Sciatic nerve (tissue), 2 donors: ENCODE data around the gene VEZT. TPM values are rescaled to one million over a fixed set of nuclear protein-coding genes. Genes with fewer than 3 reads are reported as not detected.

ENCODE experiments used
- ATAC-seq: fragments of 200-7000 bp; cut with Tn5 transposase; one replicate; pipeline ENCODE4 v1.9.1; 2020; ENCODE audit warnings: mild to moderate bottlenecking, moderate library complexity
- DNase-seq: peaks from one replicate; pipeline ENCODE4 v3.0.0-alpha.2; 2020; ENCODE audit warnings: low spot score
- intact Hi-C: fragments of 100-400 bp; cut with DNase I; formaldehyde crosslinking; loops from one replicate; pipeline ENCODE4 v1.14.2; 2022
- total RNA-seq: library from RNA; stranded (reverse); fragmentation: NEBNext Ultra II Directional; extraction: Animal tissue kit (Norgen Biotek cat#: 25700); gene quantifications from one replicate; pipeline ENCODE4 v1.2.1, GENCODE V29; 2021
- donor health status: DM: no; HTN: no; CAD: no.
- donor health status: DM: no; HTN: no; CAD: no.

VEZT gene
- total RNA-seq, 1 donor from 2014 or later = 71.6 TPM

DNA sequence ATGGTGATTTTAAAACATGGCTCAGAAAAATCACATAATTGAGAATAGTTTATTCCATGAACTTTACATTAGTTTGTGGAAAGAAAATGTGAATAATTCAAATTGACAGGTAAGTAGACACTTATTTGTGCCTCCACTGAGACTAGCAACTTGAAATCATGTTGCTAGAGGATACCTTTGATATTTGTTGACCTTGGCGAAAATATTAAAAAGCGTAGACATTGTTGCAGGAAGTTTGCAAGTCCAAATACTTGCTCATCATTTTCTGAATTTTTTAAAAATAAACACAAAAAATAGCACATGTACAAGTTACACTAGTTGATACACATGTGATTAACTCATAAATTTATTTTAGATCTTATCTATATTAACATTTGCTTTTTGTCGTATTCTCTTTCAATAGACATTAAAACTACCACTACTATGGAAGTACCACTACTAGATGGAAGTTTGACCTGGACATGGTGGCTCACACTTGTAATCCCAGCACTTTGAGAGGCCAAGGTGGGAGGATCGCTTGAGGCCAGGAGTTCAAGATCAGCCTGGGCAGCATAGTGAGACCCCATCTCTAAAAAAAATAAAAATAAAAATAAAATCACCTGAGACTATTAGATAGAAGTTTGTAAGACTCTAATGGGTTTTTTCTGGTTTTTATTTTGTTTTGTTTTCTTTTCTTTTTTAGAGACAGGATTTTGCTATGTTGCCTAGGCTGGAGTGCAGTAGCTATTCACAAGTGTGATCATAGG, 24.3 kb downstream of the VEZT start:
- intact Hi-C loops = no loop called here
- no peak for DNase-seq

DNA sequence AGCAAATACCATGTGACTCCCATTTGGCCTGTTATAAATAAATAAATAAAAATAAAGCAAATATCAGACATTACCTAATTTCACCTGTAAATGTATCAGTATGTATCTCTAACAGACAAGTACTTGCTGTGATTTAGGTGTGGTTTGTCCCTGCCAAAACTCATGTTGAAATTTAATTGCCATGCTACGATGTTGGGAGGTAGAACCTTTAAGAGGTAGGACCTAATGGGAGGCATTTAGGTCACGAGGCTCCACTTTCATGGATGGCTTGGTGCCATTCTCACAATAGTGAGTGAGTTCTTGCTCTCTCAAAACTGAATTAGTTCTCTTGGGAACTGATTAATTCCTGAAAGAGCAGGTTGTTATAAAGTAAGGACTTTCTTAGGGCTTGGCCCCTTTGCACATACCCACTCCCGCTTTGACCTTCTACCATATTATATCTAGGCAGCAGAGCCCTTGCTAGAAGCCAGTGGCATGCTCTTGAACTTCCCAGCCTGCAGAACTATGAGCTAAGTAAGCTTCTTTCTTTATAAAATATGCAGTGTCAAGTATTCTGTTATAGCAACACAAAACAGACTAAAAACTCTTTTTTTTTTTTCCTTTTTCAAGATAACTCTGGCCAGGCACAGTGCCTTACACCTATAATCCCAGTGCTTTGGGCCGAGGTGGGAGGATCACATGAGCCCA, 26.0 kb downstream of the VEZT start:
- intact Hi-C loops = no loop called here
- no peak for ATAC-seq
- DNase-seq = no peak

More for the DNA sequence above, 24.3 kb downstream of the VEZT start:
- ATAC-seq = no peak

- no peak for ATAC-seq
- intact Hi-C loops = no loop called here
- no peak for DNase-seq
Measured at GRCh38 chr12:95244350-95244749, 26.7 kb downstream of the VEZT start.

DNA sequence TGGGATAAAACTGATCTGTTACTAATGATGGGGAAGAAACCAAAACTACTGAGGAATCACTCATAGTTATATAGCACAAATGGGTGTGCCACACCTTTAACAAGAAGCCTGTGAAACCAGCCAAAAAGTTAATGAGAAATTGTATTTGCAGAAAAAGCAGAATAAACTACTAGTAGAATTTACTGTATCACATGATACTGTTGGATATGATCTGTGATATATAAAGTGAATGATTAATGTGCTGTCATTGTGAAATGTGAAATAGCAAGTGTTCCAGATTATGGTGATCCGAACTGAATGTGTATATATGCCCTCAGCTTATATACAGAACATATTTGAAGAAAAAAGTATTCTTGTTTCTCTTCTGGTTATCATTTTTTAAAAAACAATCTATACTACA, 30.5 kb downstream of the VEZT start:
- ATAC-seq (no peak), DNase-seq (no peak)
- intact Hi-C loops = no loop called here

DNA sequence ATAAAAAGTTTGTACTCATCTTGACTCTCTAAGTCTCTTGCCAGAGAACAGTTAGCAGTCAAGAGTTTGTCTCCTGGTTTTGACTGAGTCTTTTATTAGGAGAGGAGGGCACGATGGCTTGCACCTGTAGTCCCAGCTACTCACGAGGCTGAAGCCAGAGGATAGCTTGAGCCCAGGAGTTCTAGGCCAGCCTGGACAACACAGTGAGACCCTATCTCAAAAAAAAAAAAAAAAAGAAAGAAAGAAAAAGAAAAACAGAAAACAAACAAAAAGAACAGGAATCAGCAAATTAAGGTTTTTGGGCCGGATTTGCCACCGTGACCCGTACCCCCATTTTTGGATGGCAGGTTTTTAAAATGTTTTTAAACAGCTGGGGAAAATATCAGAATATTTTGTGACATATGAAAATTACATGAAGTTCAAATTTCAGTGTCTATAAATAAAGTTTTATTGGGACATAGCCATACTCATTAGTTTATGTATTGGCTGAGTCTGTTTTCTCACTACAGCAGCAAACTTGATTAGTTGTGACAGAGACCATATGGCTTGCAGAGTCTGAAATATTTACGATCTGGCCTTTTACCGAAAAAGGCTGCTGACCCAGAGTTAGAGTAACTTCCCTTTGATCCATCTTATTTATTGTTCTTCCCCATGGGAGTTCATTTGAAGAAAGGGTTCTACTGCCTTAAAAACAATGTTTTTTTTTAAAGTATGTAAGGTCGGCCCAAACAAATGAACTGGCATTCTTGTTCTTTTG, 31.2 kb downstream of the VEZT start:
- ATAC-seq (no peak), DNase-seq (no peak)
- intact Hi-C loops = no loop called here

- no peak for ATAC-seq
- no peak for DNase-seq
- intact Hi-C loops = no loop called here
Measured at GRCh38 chr12:95253386-95253785, 35.8 kb downstream of the VEZT start.

DNA sequence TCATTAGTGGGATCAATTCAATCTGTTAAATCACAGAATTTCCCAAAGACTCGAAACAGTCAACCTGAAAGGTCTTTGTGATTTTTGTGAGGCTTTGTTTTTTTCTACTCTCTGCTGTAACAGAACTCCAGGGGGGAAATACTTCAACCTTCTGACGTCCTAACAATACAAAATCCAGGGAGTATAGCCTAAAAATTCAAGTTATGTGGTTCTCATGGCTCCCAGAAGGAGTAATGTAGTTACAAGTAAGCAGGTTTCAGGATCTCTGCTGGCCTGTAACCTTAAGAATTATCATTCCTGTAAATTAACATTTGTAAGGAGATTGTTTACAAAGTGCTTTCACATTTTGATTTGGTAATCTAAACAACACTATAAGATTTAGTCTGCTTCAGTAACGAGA, 39.9 kb downstream of the VEZT start:
- intact Hi-C loops = no loop called here
- DNase-seq = no peak
- no peak for ATAC-seq

- intact Hi-C loops = no loop called here
- DNase-seq = no peak
- ATAC-seq = no peak
Measured at GRCh38 chr12:95258151-95258550, 40.5 kb downstream of the VEZT start.

DNA sequence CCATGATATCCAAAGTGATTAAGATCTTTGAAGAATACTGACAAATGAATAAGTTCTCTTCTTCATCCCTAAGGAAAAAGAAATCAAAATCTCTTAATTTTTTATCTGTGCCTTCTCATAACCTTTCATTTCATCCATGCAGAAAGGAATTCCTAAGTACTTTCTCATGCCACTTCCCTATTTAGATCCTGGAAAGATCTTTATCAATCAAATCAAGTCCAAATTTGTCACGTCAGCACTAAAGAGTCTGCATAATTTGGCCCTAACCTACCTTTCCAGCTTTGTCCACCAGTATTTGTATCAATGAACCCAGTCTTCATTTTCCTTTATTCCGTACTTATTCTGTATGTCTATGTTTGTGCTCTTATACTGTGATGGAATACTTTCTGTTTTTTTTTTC, 41.2 kb downstream of the VEZT start:
- intact Hi-C loops = no loop called here
- no peak for ATAC-seq
- DNase-seq = no peak

- no peak for DNase-seq
- intact Hi-C loops = no loop called here
- no peak for ATAC-seq
Measured at GRCh38 chr12:95259368-95259767, 41.8 kb downstream of the VEZT start.

DNA sequence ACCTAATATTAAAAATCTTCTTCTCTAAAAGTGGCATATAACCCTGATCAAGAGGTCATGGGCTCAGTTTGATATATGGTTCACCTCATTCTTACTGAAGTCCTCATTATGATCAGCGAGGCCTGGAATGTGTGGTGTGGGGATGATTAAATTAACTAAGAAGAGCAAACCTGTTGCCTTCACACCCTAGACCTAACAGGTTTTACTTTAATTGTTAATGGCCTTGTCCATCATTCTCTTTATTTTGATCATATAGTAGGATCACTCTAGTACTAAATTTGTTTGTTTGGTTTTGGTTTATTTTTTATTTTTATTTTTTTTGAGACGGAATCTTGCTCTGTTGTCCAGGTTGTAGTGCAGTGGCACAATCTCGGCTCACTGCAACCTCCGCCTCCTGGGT, 43.5 kb downstream of the VEZT start:
- intact Hi-C loops = no loop called here
- DNase-seq = no peak
- no peak for ATAC-seq

GRCh38 chr12:95262808-95263207, 45.2 kb downstream of the VEZT start:
- ATAC-seq (no peak), DNase-seq (no peak)
- intact Hi-C loops = no loop called here

GRCh38 chr12:95265765-95266164, 48.2 kb downstream of the VEZT start:
- intact Hi-C loops = no loop called here
- ATAC-seq = no peak

DNA sequence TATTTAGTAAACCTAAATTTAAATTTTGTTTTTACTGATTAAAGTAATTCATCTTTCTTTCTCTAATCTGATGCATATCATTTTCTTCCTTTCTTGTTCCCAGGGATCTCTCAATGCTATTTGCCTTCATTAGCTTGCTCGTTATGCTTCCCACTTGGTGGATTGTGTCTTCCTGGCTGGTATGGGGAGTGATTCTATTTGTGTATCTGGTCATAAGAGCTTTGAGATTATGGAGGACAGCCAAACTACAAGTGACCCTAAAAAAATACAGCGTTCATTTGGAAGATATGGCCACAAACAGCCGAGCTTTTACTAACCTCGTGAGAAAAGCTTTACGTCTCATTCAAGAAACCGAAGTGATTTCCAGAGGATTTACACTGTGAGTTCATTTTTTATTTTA, 48.6 kb downstream of the VEZT start:
- DNase-seq (no peak), ATAC-seq (no peak)
- intact Hi-C loops = no loop called here

More at GRCh38 chr12:95265765-95266164, 48.2 kb downstream of the VEZT start:
- DNase-seq = no peak

GRCh38 chr12:95269892-95270291, 52.3 kb downstream of the VEZT start:
- no peak for DNase-seq
- no peak for ATAC-seq
- intact Hi-C loops = no loop called here

GRCh38 chr12:95271465-95271864, 53.9 kb downstream of the VEZT start:
- no peak for ATAC-seq
- DNase-seq = no peak
- intact Hi-C loops = no loop called here

DNA sequence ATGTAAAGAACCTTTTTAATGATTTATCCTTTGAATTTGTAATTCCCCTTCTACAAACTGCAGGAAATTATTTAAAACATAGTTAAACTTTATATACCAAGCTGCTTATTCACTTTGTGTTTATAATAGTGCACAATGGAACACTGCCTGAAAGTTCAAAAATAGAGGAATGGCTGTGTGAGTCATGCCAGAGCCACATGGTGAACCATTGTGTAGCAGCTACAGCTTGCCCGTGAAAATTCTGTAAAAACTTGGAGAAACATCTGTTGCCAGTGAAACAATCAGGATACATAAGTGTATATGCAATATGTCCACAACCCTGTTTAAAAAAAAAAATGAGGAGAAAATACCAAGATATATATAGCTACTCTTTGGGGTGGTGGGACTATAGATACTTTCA, 59.5 kb downstream of the VEZT start:
- ATAC-seq (no peak), DNase-seq (no peak)
- intact Hi-C loops = no loop called here

- no peak for ATAC-seq
- DNase-seq = no peak
- intact Hi-C loops = loop anchor here (5.0 kb wide), 1 partner anchor 373 kb away; no protein-coding TSS in a partner anchor
Measured at GRCh38 chr12:95279856-95280255, 62.2 kb downstream of the VEZT start.

DNA sequence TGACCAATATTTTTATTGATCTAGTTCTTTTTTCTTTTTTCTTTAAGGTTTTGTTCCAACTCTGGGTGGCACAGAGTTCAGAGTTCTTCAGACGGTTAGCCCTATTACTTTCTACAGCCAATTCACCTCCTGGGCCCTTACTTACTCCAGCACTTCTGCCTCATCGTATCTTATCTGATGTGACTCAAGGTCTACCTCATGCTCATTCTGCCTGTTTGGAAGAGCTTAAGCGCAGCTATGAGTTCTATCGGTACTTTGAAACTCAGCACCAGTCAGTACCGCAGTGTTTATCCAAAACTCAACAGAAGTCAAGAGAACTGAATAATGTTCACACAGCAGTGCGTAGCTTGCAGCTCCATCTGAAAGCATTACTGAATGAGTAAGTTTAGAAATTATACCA, 64.7 kb downstream of the VEZT start:
- ATAC-seq (no peak), DNase-seq (no peak)
- intact Hi-C loops = loop anchor here (5.0 kb wide), 1 partner anchor 375 kb away; no protein-coding TSS in a partner anchor

GRCh38 chr12:95283371-95283770, 65.8 kb downstream of the VEZT start:
- ATAC-seq = no peak
- no peak for DNase-seq
- intact Hi-C loops = loop anchor here (5.0 kb wide), 1 partner anchor 376 kb away; no protein-coding TSS in a partner anchor
